A549 (cell line): ENCODE measurements around the gene FPR1. TPM values are rescaled to one million over a fixed set of nuclear protein-coding genes. Genes with fewer than 3 reads are reported as not detected.

Source experiments
- ATAC-seq, 2 experiments: fragments of 200-7000 bp in 1 of 2; fragments of >200 bp in 1 of 2; cut with Nextera tagmentation in 1 of 2; cut with Tn5 transposase in 1 of 2; 3 replicates each; pipeline versions ENCODE4 v1.8.0 to v1.9.1; 2018 to 2020; ENCODE audit warnings: mild to moderate bottlenecking in 1 of 2, moderate library complexity in 1 of 2
- CTCF ChIA-PET: fragments of 300-600 bp; sonication (Branson Sonifier 250); formaldehyde crosslinking; extraction: SDS; loops from one replicate; lab custom pipeline; 2021; ENCODE audit warnings: antibody characterized with exemption, inconsistent platforms; lab: Yijun Ruan, JAX
- POLR2A ChIA-PET: fragments of 350-600 bp; formaldehyde crosslinking; extraction: SDS; loops from one replicate; lab custom pipeline; 2021; ENCODE audit warnings: antibody characterized with exemption, inconsistent platforms; lab: Yijun Ruan, JAX
- DNase-seq, 2 experiments: peaks; one replicate each; pipeline versions ENCODE4 v3.0.0 to v3.0.0-alpha.2; 2011 to 2016; ENCODE audit warnings: low read depth in 1 of 2, low spot score in 1 of 2
- FAIRE-seq: peaks from 2 replicates; lab custom pipeline; 2011; peaks lifted over from hg19 to GRCh38; lab: Jason Lieb, UNC
- H3K27ac ChIP-seq, 2 experiments: fragments of >200 bp; sonication (Bioruptor Twin); formaldehyde crosslinking; 3 replicates each; pipeline ENCODE4 v1.5.1; 2016 to 2017
- H3K4me1 ChIP-seq: fragments of >200 bp; sonication (Bioruptor Twin); formaldehyde crosslinking; 3 replicates; pipeline ENCODE4 v1.6.1; 2016
- H3K4me2 ChIP-seq: fragments of >200 bp; sonication (Bioruptor Twin); formaldehyde crosslinking; 3 replicates; pipeline ENCODE4 v1.6.1; 2016
- H3K4me3 ChIP-seq: fragments of >200 bp; sonication (Bioruptor Twin); formaldehyde crosslinking; 3 replicates; pipeline ENCODE4 v1.5.1; 2016
- H3K9me3 ChIP-seq: fragments of >200 bp; sonication (Bioruptor Twin); formaldehyde crosslinking; 3 replicates; pipeline ENCODE4 v1.6.1; 2016
- ATOH8 ChIP-seq: fragments of 250-450 bp; sonication (Bioruptor Pico); IDR thresholded peaks from 2 replicates; pipeline ENCODE4 v1.5.0; 2020; ENCODE audit warnings: low read depth, mild to moderate bottlenecking, moderate library complexity
- BCL3 ChIP-seq: fragments of >200 bp; sonication (Bioruptor Twin); formaldehyde crosslinking; IDR thresholded peaks from 3 replicates; pipeline ENCODE4 v1.6.1; 2016
- BHLHE40 ChIP-seq: IDR thresholded peaks from 2 replicates; pipeline ENCODE4 v1.6.1; 2012; ENCODE audit warnings: low read depth, low read length, inconsistent platforms
- CEBPB ChIP-seq, 2 experiments: fragments of >200 bp in 1 of 2; sonication (Bioruptor Twin) in 1 of 2; formaldehyde crosslinking in 1 of 2; IDR thresholded peaks; 2 replicates each; pipeline ENCODE4 v1.6.1; 2012 to 2016
- CHD2 ChIP-seq: fragments of 150-350 bp; IDR thresholded peaks from 2 replicates; pipeline ENCODE4 v1.6.1; 2014; ENCODE audit warnings: low read length; ENCODE audit not compliant: partially characterized antibody
- CHD4 ChIP-seq: fragments of 200-600 bp; sonication (generic); IDR thresholded peaks from 2 replicates; pipeline ENCODE4 v1.6.1; 2016; ENCODE audit warnings: antibody characterized with exemption, mild to moderate bottlenecking, borderline replicate concordance
- EP300 ChIP-seq, 2 experiments: fragments of >200 bp; sonication (Bioruptor Twin); formaldehyde crosslinking; IDR thresholded peaks; 2 replicates in 1 of 2; 3 replicates in 1 of 2; pipeline ENCODE4 v1.6.1; 2016 to 2017
- FOSB ChIP-seq: fragments of 250-450 bp; sonication (Bioruptor Pico); IDR thresholded peaks from 2 replicates; pipeline ENCODE4 v1.5.0; 2020; ENCODE audit warnings: mild to moderate bottlenecking, moderate library complexity
- GATA3 ChIP-seq: IDR thresholded peaks from 2 replicates; pipeline ENCODE4 v1.6.1; 2012; ENCODE audit warnings: borderline replicate concordance
- HOXA7 ChIP-seq: fragments of 250-450 bp; sonication (Bioruptor Pico); IDR thresholded peaks from 2 replicates; pipeline ENCODE4 v1.5.0; 2020; ENCODE audit warnings: mild to moderate bottlenecking, moderate library complexity
- HOXB13 ChIP-seq: fragments of 250-450 bp; sonication (Bioruptor Pico); IDR thresholded peaks from 2 replicates; pipeline ENCODE4 v1.5.0; 2020; ENCODE audit warnings: low read depth, mild to moderate bottlenecking, moderate library complexity
- HOXB5 ChIP-seq: fragments of 250-450 bp; sonication (Bioruptor Pico); IDR thresholded peaks from 2 replicates; pipeline ENCODE4 v1.5.0; 2020; ENCODE audit warnings: mild to moderate bottlenecking, moderate library complexity
- JUNB ChIP-seq: fragments of >200 bp; sonication (Bioruptor Twin); formaldehyde crosslinking; IDR thresholded peaks from 2 replicates; pipeline ENCODE4 v1.6.1; 2016
- MAZ ChIP-seq: fragments of 150-350 bp; IDR thresholded peaks from 2 replicates; pipeline ENCODE4 v1.6.1; 2014; ENCODE audit warnings: antibody characterized with exemption, low read depth, low read length, borderline replicate concordance
- NR3C1 ChIP-seq: fragments of >200 bp; sonication (Bioruptor Twin); formaldehyde crosslinking; IDR thresholded peaks from 3 replicates; pipeline ENCODE4 v1.6.1; 2017
- RCOR1 ChIP-seq: fragments of 150-350 bp; IDR thresholded peaks from 2 replicates; pipeline ENCODE4 v1.6.1; 2014; ENCODE audit warnings: antibody characterized with exemption, low read length, low read depth
- TFCP2L1 ChIP-seq: fragments of 250-450 bp; sonication (Bioruptor Pico); IDR thresholded peaks from 2 replicates; pipeline ENCODE4 v1.5.0; 2021; ENCODE audit warnings: mild to moderate bottlenecking
- TP53 ChIP-seq: fragments of 250-450 bp; sonication (Bioruptor Pico); IDR thresholded peaks from 2 replicates; pipeline ENCODE4 v1.5.0; 2021; ENCODE audit warnings: mild to moderate bottlenecking, moderate library complexity
- USF2 ChIP-seq: fragments of 450-650 bp; IDR thresholded peaks from 2 replicates; pipeline ENCODE4 v1.6.1; 2014; ENCODE audit warnings: antibody characterized with exemption
- ZNF302 ChIP-seq: fragments of 250-450 bp; sonication (Bioruptor Pico); IDR thresholded peaks from 2 replicates; pipeline ENCODE4 v1.9.0; 2021; ENCODE audit warnings: inconsistent platforms, mild to moderate bottlenecking, moderate library complexity
- WGBS: methylation state at CpG from one replicate; pipeline ENCODE4 v1.1.6; 2017; ENCODE audit errors: missing lambda C conversion rate; 5-methylcytosine and 5-hydroxymethylcytosine counted together
- polyA plus RNA-seq, 4 experiments: library from polyadenylated mRNA; depleted of rRNA in 3 of 4; stranded (reverse); fragments of >200 nt; fragmentation: RNase III in 1 of 4; extraction: RNeasy Plus Mini Kit Qiagen cat#74134 plus additional on column Dnase treatment in 1 of 4; gene quantifications; 2 replicates in 3 of 4; 3 replicates in 1 of 4; pipeline ENCODE4 v1.2.3, GENCODE V29; 2011 to 2017

Gene FPR1
- polyA plus RNA-seq, 2 of the 4 experiments (the other 2 are of a cell fraction): not detected

GRCh38 chr19:51697169-51697776, 54.4 kb downstream of the FPR1 start (continued):
- TF ChIP-seq CEBPB (IDR thresholded peaks at IDR 0.05): no peak

- peaks cover 36% of the 10 kb centered on the region for H3K4me1 ChIP-seq
- no peaks in the 10 kb centered on the region for H3K9me3 ChIP-seq
- no peak for ATAC-seq
- FAIRE-seq: no peak
- WGBS: 96% methylated on average over 3 of the region's 3 CpGs
- POLR2A ChIA-PET: no interaction called here
- H3K4me2 ChIP-seq: no peak overlapping the region
- CTCF ChIA-PET: interaction anchor here (0.8 to 1.6 kb wide), 3 partner anchors 19 to 335 kb away, joined by 3 to 5 read pairs (median 3); no protein-coding TSS in a partner anchor
- TF ChIP-seq HOXB5: no peak
- TF ChIP-seq CHD4: no peak
- TF ChIP-seq ZNF302 (CRISPR knock-in tag): no peak
- no peak for TF ChIP-seq BCL3
- TF ChIP-seq ATOH8 (CRISPR knock-in tag): no peak
- no peak for TF ChIP-seq MAZ
- no peak for TF ChIP-seq JUNB
- TF ChIP-seq TFCP2L1: no peak
- TF ChIP-seq FOSB (CRISPR knock-in tag): no peak
- no peak for TF ChIP-seq NR3C1
- TF ChIP-seq CHD2: no peak
- TF ChIP-seq EP300 (IDR thresholded peaks at IDR 0.05): no peak
- no peak for TF ChIP-seq USF2
- TF ChIP-seq RCOR1: no peak
- TF ChIP-seq TP53 (CRISPR knock-in tag): no peak
- no peak for TF ChIP-seq BHLHE40
- TF ChIP-seq HOXA7 (CRISPR knock-in tag): no peak
- TF ChIP-seq HOXB13 (CRISPR knock-in tag): no peak
- no peak for TF ChIP-seq GATA3
- TF ChIP-seq, all 56 proteins: peak for 0
- Histone ChIP-seq H3K4me3 (no peak overlapping the region), H3K27ac (no peak overlapping the region)
- no peak for DNase-seq
Measured at GRCh38 chr19:51696606-51697005, 55.1 kb downstream of the FPR1 start.

Other genes starting within 250 kb of the FPR1 start
- gene SIGLEC6, start 220.2 kb downstream of the FPR1 start, polyA plus RNA-seq (2011; rRNA removed): not detected in 2 replicates
- not detected in 3 replicates for gene SIGLEC6, start 220.2 kb downstream of the FPR1 start, polyA plus RNA-seq (2017; fragmentation: RNase III; extraction: RNeasy Plus Mini Kit Qiagen cat#74134 plus additional on column Dnase treatment)
- 6.4 and 7.5 TPM in 2 replicates for gene ZNF175, start 180.6 kb downstream of the FPR1 start, polyA plus RNA-seq (2011; rRNA removed)
- gene ZNF175, start 180.6 kb downstream of the FPR1 start, polyA plus RNA-seq (2017; fragmentation: RNase III; extraction: RNeasy Plus Mini Kit Qiagen cat#74134 plus additional on column Dnase treatment): 2.9 to 3.8 TPM (median 3.3 TPM) in 3 replicates
- gene SIGLEC5, start 121.5 kb downstream of the FPR1 start, polyA plus RNA-seq (2011; rRNA removed): not detected in 2 replicates
- gene SIGLEC5, start 121.5 kb downstream of the FPR1 start, polyA plus RNA-seq (2017; fragmentation: RNase III; extraction: RNeasy Plus Mini Kit Qiagen cat#74134 plus additional on column Dnase treatment): not detected in 3 replicates
- gene SIGLEC14, start 105.1 kb downstream of the FPR1 start, polyA plus RNA-seq (2011; rRNA removed): 0.03 TPM in 1 of 2 replicates, not detected in the other
- not detected in 3 replicates for gene SIGLEC14, start 105.1 kb downstream of the FPR1 start, polyA plus RNA-seq (2017; fragmentation: RNase III; extraction: RNeasy Plus Mini Kit Qiagen cat#74134 plus additional on column Dnase treatment)
- gene SPACA6, start 58.5 kb downstream of the FPR1 start, polyA plus RNA-seq (2011; rRNA removed): 9.5 and 12.0 TPM in 2 replicates
- 26.5 to 45.9 TPM (median 36.4 TPM) in 3 replicates for gene SPACA6, start 58.5 kb downstream of the FPR1 start, polyA plus RNA-seq (2017; fragmentation: RNase III; extraction: RNeasy Plus Mini Kit Qiagen cat#74134 plus additional on column Dnase treatment)
- gene HAS1, start 27.9 kb downstream of the FPR1 start, polyA plus RNA-seq (2011; rRNA removed): not detected in 2 replicates
- gene HAS1, start 27.9 kb downstream of the FPR1 start, polyA plus RNA-seq (2017; fragmentation: RNase III; extraction: RNeasy Plus Mini Kit Qiagen cat#74134 plus additional on column Dnase treatment): not detected in 3 replicates
- gene FPR2, start 9.3 kb upstream of the FPR1 start, polyA plus RNA-seq (2011; rRNA removed): not detected in 2 replicates
- gene FPR2, start 9.3 kb upstream of the FPR1 start, polyA plus RNA-seq (2017; fragmentation: RNase III; extraction: RNeasy Plus Mini Kit Qiagen cat#74134 plus additional on column Dnase treatment): not detected in 3 replicates
- gene FPR3, start 43.3 kb upstream of the FPR1 start, polyA plus RNA-seq (2011; rRNA removed): not detected in 2 replicates
- gene FPR3, start 43.3 kb upstream of the FPR1 start, polyA plus RNA-seq (2017; fragmentation: RNase III; extraction: RNeasy Plus Mini Kit Qiagen cat#74134 plus additional on column Dnase treatment): not detected in 3 replicates
- gene ZNF577, start 136.1 kb upstream of the FPR1 start, polyA plus RNA-seq (2011; rRNA removed): 0.17 and 0.30 TPM in 2 replicates
- 0.05 to 0.20 TPM (median 0.17 TPM) in 3 replicates for gene ZNF577, start 136.1 kb upstream of the FPR1 start, polyA plus RNA-seq (2017; fragmentation: RNase III; extraction: RNeasy Plus Mini Kit Qiagen cat#74134 plus additional on column Dnase treatment)
- gene ZNF649, start 153.1 kb upstream of the FPR1 start, polyA plus RNA-seq (2011; rRNA removed): 0.57 and 1.2 TPM in 2 replicates
- 0.31 to 0.63 TPM (median 0.56 TPM) in 3 replicates for gene ZNF649, start 153.1 kb upstream of the FPR1 start, polyA plus RNA-seq (2017; fragmentation: RNase III; extraction: RNeasy Plus Mini Kit Qiagen cat#74134 plus additional on column Dnase treatment)
- gene ZNF613, start 175.6 kb upstream of the FPR1 start, polyA plus RNA-seq (2011; rRNA removed): 2.6 and 3.9 TPM in 2 replicates
- 1.4 to 1.6 TPM (median 1.4 TPM) in 3 replicates for gene ZNF613, start 175.6 kb upstream of the FPR1 start, polyA plus RNA-seq (2017; fragmentation: RNase III; extraction: RNeasy Plus Mini Kit Qiagen cat#74134 plus additional on column Dnase treatment)
- gene ZNF350, start 235.0 kb upstream of the FPR1 start, polyA plus RNA-seq (2011; rRNA removed): 8.4 and 10.1 TPM in 2 replicates
- 5.8 to 8.2 TPM (median 6.0 TPM) in 3 replicates for gene ZNF350, start 235.0 kb upstream of the FPR1 start, polyA plus RNA-seq (2017; fragmentation: RNase III; extraction: RNeasy Plus Mini Kit Qiagen cat#74134 plus additional on column Dnase treatment)